K562 (cell line): Measurements from ENCODE around the gene PRMT3. TPM values are rescaled to one million over a fixed set of nuclear protein-coding genes. Genes with fewer than 3 reads are reported as not detected.

Experiments
- CBX8 ChIP-seq: fragments of 200-600 bp; sonication (generic); IDR thresholded peaks from 2 replicates; pipeline ENCODE4 v1.6.1; 2012; ENCODE audit warnings: borderline replicate concordance, mixed run types, low read depth, mild to moderate bottlenecking, moderate library complexity, mixed read lengths, low read length, control low read depth, inconsistent platforms; ENCODE audit not compliant: poor library complexity, severe bottlenecking; ENCODE audit errors: extremely low read depth
- CCNT2 ChIP-seq: IDR thresholded peaks from 2 replicates; pipeline ENCODE4 v1.6.1; 2011; ENCODE audit warnings: borderline replicate concordance, low read depth, mild to moderate bottlenecking, moderate library complexity, mixed read lengths, low read length; ENCODE audit not compliant: insufficient read length; ENCODE audit errors: extremely low read depth
- CEBPB ChIP-seq: fragments of 450-650 bp; IDR thresholded peaks from 2 replicates; pipeline ENCODE4 v1.6.1; 2016; ENCODE audit warnings: missing genetic modification characterization, missing compliant biosample characterization
- FOXP1 ChIP-seq: sonication (generic); formaldehyde crosslinking; IDR thresholded peaks from 2 replicates; pipeline ENCODE4 v1.8.0; 2022; ENCODE audit warnings: mild to moderate bottlenecking, missing genetic modification reagents
- GATAD2B ChIP-seq: fragments of 450-650 bp; IDR thresholded peaks from 2 replicates; pipeline ENCODE4 v1.6.1; 2017; ENCODE audit warnings: mild to moderate bottlenecking, borderline replicate concordance
- HDAC1 ChIP-seq, 2 experiments: fragments of 450-650 bp; IDR thresholded peaks; 2 replicates each; pipeline ENCODE4 v1.6.1; 2016 to 2017; ENCODE audit warnings: inconsistent platforms in 1 of 2, mild to moderate bottlenecking in 1 of 2, moderate library complexity in 1 of 2
- ILF3 ChIP-seq: fragments of 450-650 bp; IDR thresholded peaks from 2 replicates; pipeline ENCODE4 v1.6.1; 2018; ENCODE audit warnings: antibody characterized with exemption, mild to moderate bottlenecking, moderate library complexity, borderline replicate concordance
- KAT7 ChIP-seq: sonication (generic); formaldehyde crosslinking; IDR thresholded peaks from 2 replicates; pipeline ENCODE4 v1.8.0; 2022; ENCODE audit warnings: missing genetic modification reagents, mild to moderate bottlenecking, borderline replicate concordance
- KDM2B ChIP-seq: fragments of 250-450 bp; sonication (Bioruptor Pico); IDR thresholded peaks from 2 replicates; pipeline ENCODE4 v1.8.0; 2021; ENCODE audit warnings: mild to moderate bottlenecking, moderate library complexity
- LEF1 ChIP-seq: fragments of 450-650 bp; IDR thresholded peaks from 2 replicates; pipeline ENCODE4 v1.6.1; 2016; ENCODE audit warnings: mild to moderate bottlenecking
- MYNN ChIP-seq, 2 experiments: sonication (generic); formaldehyde crosslinking in 1 of 2; IDR thresholded peaks; 2 replicates each; pipeline versions ENCODE4 v1.5.0 to v1.6.1; 2016 to 2020; ENCODE audit warnings: antibody characterized with exemption in 1 of 2, missing genetic modification reagents in 1 of 2
- POLR2H ChIP-seq: IDR thresholded peaks from 2 replicates; pipeline ENCODE4 v1.6.1; 2016; ENCODE audit warnings: missing genetic modification characterization, low read depth, mild to moderate bottlenecking, control low read depth, missing compliant biosample characterization, moderate library complexity
- POLR3G ChIP-seq: IDR thresholded peaks from 2 replicates; pipeline ENCODE4 v1.6.1; 2011; ENCODE audit not compliant: insufficient read length, insufficient replicate concordance; ENCODE audit errors: extremely low read depth
- PTBP1 ChIP-seq: fragments of 200-400 bp; formaldehyde crosslinking; IDR thresholded peaks from 2 replicates; pipeline ENCODE4 v1.6.1; 2017; ENCODE audit warnings: low read depth, low read length
- SAFB ChIP-seq: fragments of 200-400 bp; formaldehyde crosslinking; IDR thresholded peaks from 2 replicates; pipeline ENCODE4 v1.6.1; 2017; ENCODE audit warnings: low read depth, low read length, borderline replicate concordance
- SRSF7 ChIP-seq: fragments of 200-400 bp; formaldehyde crosslinking; optimal IDR thresholded peaks from 2 replicates; pipeline ENCODE3; 2017; ENCODE audit warnings: mild to moderate bottlenecking, low read depth, low read length
- TAF7 ChIP-seq: fragments of 450-650 bp; IDR thresholded peaks from 2 replicates; pipeline ENCODE4 v1.6.1; 2016; ENCODE audit warnings: missing genetic modification characterization, missing compliant biosample characterization
- TEAD4 ChIP-seq, 2 experiments: sonication (generic) in 1 of 2; formaldehyde crosslinking in 1 of 2; IDR thresholded peaks; 2 replicates each; pipeline versions ENCODE4 v1.6.1 to v1.8.0; 2012 to 2022; ENCODE audit warnings: borderline replicate concordance in 1 of 2, inconsistent platforms in 1 of 2, low read length in 1 of 2, mild to moderate bottlenecking in 1 of 2, missing genetic modification reagents in 1 of 2
- YY1 ChIP-seq, 3 experiments: IDR thresholded peaks; 2 replicates each; pipeline ENCODE4 v1.6.1; 2011; ENCODE audit warnings: low read length in 2 of 3, mild to moderate bottlenecking in 2 of 3, moderate library complexity in 2 of 3, borderline replicate concordance in 1 of 3, control low read depth in 1 of 3, low read depth in 1 of 3; ENCODE audit not compliant: insufficient read depth in 3 of 3, insufficient replicate concordance in 2 of 3, control insufficient read depth in 1 of 3, insufficient read length in 1 of 3; ENCODE audit errors: extremely low read depth in 1 of 3
- ZNF121 ChIP-seq: sonication (generic); formaldehyde crosslinking; conservative IDR thresholded peaks from 2 replicates; pipeline ENCODE4 v1.8.0; 2022; ENCODE audit warnings: missing genetic modification reagents
- ZNF354B ChIP-seq: fragments of 250-450 bp; sonication (Bioruptor Pico); IDR thresholded peaks from 2 replicates; pipeline ENCODE4 v1.4.0; 2020
- ZNF707 ChIP-seq: fragments of 250-450 bp; sonication (Bioruptor Pico); conservative IDR thresholded peaks from 2 replicates; pipeline ENCODE4 v1.8.0; 2022; ENCODE audit warnings: inconsistent platforms, mild to moderate bottlenecking, moderate library complexity
- polyA plus RNA-seq, 8 experiments: library from polyadenylated mRNA; depleted of rRNA in 4 of 8; stranded (reverse) in 5 of 8; unstranded in 3 of 8; fragments of >200 nt; fragmentation: Nextera tagmentation in 2 of 8; fragmentation: Illumina TruSeq in 1 of 8; extraction: Ambion mirVana in 2 of 8; extraction: Trizol in 1 of 8; gene quantifications; 2 replicates each; pipeline versions ENCODE4 v1.2.1 to v1.2.3, GENCODE V29; 2011 to 2014; ENCODE audit warnings: inconsistent platforms in 1 of 8, missing spikeins in 1 of 8
- total RNA-seq, 7 experiments: library from RNA; depleted of rRNA in 6 of 7; stranded (reverse); fragments of >200 nt in 6 of 7; fragmentation: Illumina TruSeq in 2 of 7; extraction: Trizol in 2 of 7; gene quantifications; 2 replicates each; pipeline versions ENCODE4 v1.2.1 to v1.2.3, GENCODE V29; 2011 to 2021; ENCODE audit warnings: low replicate concordance in 1 of 7
- TF ChIP-seq, protein P1 (sequence below): sonication (generic); formaldehyde crosslinking; IDR thresholded peaks from 2 replicates; pipeline ENCODE4 v1.8.1; 2023; ENCODE audit warnings: mild to moderate bottlenecking, missing genetic modification reagents
- TF ChIP-seq, protein P2 (sequence below): fragments of 250-450 bp; sonication (Bioruptor Pico); IDR thresholded peaks from 2 replicates; pipeline ENCODE4 v1.6.1; 2021; ENCODE audit warnings: mild to moderate bottlenecking
- TF ChIP-seq, protein P3 (sequence below): fragments of 450-650 bp; IDR thresholded peaks from 2 replicates; pipeline ENCODE4 v1.6.1; 2016; ENCODE audit warnings: low read depth, mild to moderate bottlenecking, moderate library complexity

Gene PRMT3
- total and polyA plus RNA-seq, 9 of the 15 experiments (the other 6 are each of a cell fraction or from before 2014, with no cell fraction given) = 24.0 to 62.1 (median 44.7) TPM

DNA sequence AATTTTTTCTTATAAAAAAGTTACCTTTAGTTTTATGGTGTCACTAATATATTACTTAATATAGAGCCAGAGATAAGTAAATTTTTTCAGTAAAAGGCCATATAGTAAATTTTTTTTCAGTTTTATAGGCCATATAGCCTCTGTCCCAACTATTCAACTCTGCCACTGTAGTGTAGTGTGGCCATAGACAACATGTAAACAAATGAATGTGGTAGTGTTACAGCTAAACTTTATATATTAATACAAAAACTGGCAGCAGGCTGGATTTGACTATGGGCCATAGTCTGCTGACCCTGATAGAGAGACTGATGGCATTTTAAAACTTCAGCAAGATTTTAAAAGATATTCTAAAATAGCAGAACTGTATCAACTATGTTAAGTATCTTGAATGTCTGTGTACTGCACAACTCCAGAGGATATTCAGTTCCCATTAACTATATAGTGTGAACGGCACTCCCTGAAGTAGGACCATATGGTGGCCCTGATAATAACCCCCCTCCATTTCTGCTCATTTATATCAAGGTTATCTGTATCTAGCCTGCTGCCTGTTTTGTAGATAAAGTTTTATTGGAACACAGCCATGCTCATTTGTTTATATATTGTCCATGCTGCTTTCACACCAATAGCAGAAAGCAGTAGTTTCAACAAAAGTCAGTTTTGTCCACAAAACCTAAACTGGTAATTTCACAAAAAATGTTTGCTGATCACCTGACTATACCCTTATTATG lies 71.6 kb downstream of the PRMT3 start (continued):
- peak; percentile 70; the same call in 1 of the 2 replicates for TF ChIP-seq MYNN (IDR thresholded peaks at IDR 0.05)
- TF ChIP-seq MYNN (CRISPR knock-in tag; IDR thresholded peaks at IDR 0.05) = no peak
- no peak for TF ChIP-seq ILF3
- TF ChIP-seq HDAC1 (IDR thresholded peaks at IDR 0.05) = peak in 1 of 2 experiments; percentile 77; a peak in 2 of 4 replicates
- no peak for TF ChIP-seq PTBP1
- no peak for TF ChIP-seq ZNF354B
- TF ChIP-seq ZNF707 (CRISPR knock-in tag) = no peak
- TF ChIP-seq KDM2B (CRISPR knock-in tag) = no peak
- TF ChIP-seq CCNT2 = peak; percentile 96
- no peak for TF ChIP-seq SRSF7
- TF ChIP-seq GATAD2B = peak; percentile 80
- TF ChIP-seq CEBPB (tag) = no peak
- TF ChIP-seq KAT7 (CRISPR knock-in tag) = no peak
- TF ChIP-seq LEF1 = peak; percentile 96
- TF ChIP-seq, protein P1, sequence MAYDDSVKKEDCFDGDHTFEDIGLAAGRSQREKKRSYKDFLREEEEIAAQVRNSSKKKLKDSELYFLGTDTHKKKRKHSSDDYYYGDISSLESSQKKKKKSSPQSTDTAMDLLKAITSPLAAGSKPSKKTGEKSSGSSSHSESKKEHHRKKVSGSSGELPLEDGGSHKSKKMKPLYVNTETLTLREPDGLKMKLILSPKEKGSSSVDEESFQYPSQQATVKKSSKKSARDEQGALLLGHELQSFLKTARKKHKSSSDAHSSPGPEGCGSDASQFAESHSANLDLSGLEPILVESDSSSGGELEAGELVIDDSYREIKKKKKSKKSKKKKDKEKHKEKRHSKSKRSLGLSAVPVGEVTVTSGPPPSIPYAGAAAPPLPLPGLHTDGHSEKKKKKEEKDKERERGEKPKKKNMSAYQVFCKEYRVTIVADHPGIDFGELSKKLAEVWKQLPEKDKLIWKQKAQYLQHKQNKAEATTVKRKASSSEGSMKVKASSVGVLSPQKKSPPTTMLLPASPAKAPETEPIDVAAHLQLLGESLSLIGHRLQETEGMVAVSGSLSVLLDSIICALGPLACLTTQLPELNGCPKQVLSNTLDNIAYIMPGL (CRISPR knock-in tag) = no peak
- TF ChIP-seq POLR3G = no peak
- no peak for TF ChIP-seq POLR2H (tag)
- TF ChIP-seq, protein P2, sequence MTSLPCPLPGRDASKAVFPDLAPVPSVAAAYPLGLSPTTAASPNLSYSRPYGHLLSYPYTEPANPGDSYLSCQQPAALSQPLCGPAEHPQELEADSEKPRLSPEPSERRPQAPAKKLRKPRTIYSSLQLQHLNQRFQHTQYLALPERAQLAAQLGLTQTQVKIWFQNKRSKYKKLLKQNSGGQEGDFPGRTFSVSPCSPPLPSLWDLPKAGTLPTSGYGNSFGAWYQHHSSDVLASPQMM (CRISPR knock-in tag) = no peak
- TF ChIP-seq SAFB = no peak
- no peak for TF ChIP-seq CBX8
- peak; percentile 99 for TF ChIP-seq TEAD4 (IDR thresholded peaks at IDR 0.05; ENCODE audit: low read length)
- TF ChIP-seq TEAD4 (CRISPR knock-in tag; IDR thresholded peaks at IDR 0.05; ENCODE audit: borderline replicate concordance) = no peak
- TF ChIP-seq ZNF121 = no peak
- TF ChIP-seq YY1 (IDR thresholded peaks at IDR 0.05; ENCODE audit: borderline replicate concordance in 1 of 3, control insufficient read depth in 1 of 3, extremely low read depth in 1 of 3, insufficient read depth in 3 of 3, insufficient read length in 1 of 3, insufficient replicate concordance in 2 of 3, low read depth in 1 of 3, low read length in 2 of 3) = no peak
- no peak for TF ChIP-seq FOXP1 (CRISPR knock-in tag)
- no peak for TF ChIP-seq TAF7 (tag)
- TF ChIP-seq, protein P3, sequence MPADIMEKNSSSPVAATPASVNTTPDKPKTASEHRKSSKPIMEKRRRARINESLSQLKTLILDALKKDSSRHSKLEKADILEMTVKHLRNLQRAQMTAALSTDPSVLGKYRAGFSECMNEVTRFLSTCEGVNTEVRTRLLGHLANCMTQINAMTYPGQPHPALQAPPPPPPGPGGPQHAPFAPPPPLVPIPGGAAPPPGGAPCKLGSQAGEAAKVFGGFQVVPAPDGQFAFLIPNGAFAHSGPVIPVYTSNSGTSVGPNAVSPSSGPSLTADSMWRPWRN = peak; percentile 92
